Stimulated activated CD4-positive, alpha-beta T cell treated with anti-CD3 and anti-CD28 coated beads, Interleukin-2, amount 100 ng/mL, for 4 hours (primary cell): ENCODE data around the gene ZBED4.

Source experiments
- DNase-seq: peaks from one replicate; pipeline ENCODE4 v3.0.0-alpha.2; 2020; ENCODE audit warnings: low read depth

Gene ZBED4

DNA sequence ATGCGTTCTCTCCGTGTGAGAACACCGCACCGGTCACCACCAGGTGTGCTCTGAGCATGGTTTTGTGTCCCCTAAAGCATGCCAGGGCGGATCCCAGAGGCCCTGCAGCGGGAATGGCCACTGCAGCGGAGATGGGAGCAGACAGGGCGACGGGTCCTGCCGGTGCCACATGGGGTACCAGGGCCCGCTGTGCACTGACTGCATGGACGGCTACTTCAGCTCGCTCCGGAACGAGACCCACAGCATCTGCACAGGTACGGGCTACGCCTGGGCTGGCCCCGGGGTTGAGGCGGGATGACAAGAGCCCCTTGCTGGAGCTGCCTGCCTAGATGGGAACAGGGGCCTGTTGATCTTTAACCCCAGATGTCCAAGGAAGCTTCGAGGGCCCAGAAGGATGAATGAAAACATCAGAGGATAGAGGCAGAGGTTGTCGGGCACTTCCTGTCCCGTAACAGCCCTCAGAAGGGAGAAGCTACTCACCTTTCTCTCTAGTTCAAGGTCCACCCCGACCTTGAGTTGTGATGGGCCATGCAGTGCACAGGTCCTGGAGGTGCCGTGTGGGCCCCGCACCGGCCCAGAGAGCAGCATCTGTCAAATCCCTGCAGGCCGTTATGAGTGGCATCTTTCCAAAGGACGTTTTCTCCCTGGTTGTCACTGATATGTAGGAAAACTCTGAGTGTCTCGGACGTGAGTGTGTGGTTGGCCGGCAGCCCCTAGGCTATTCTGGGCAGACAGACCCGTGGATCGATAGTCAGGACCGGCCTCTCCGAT, 68.0 kb downstream of the ZBED4 start:
- no peak for DNase-seq

GRCh38 chr22:49922484-49922883, 68.8 kb downstream of the ZBED4 start:
- no peak for DNase-seq

DNA sequence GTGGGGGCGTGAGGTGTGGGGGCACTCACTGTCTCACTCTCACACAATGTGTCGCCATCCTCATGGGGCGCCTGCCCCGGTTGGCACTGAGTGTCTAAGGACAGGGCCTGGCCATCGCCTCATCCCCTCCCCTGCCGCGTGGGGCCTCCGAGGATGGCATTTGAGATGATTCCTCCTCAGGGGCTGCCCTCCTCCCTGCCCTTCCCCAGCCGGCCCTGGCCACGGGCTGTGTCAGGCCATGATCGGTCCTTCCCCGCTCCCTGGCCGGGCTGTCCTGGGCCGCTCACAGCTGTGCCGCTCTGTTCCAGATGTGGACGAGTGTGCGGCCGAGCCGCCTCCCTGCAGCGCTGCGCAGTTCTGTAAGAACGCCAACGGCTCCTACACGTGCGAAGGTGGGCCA, 69.3 kb downstream of the ZBED4 start:
- DNase-seq, result no peak

- no peak for DNase-seq
These were observed 69.8 kb downstream of the ZBED4 start for GRCh38 chr22:49923445-49923844.

GRCh38 chr22:49924113-49924833, 70.6 kb downstream of the ZBED4 start:
- no peak for DNase-seq

GRCh38 chr22:49925525-49926128, 72.0 kb downstream of the ZBED4 start:
- DNase-seq, result peak; percentile 77

- no peak for DNase-seq
These were observed 73.3 kb downstream of the ZBED4 start for GRCh38 chr22:49926916-49927315.

DNA sequence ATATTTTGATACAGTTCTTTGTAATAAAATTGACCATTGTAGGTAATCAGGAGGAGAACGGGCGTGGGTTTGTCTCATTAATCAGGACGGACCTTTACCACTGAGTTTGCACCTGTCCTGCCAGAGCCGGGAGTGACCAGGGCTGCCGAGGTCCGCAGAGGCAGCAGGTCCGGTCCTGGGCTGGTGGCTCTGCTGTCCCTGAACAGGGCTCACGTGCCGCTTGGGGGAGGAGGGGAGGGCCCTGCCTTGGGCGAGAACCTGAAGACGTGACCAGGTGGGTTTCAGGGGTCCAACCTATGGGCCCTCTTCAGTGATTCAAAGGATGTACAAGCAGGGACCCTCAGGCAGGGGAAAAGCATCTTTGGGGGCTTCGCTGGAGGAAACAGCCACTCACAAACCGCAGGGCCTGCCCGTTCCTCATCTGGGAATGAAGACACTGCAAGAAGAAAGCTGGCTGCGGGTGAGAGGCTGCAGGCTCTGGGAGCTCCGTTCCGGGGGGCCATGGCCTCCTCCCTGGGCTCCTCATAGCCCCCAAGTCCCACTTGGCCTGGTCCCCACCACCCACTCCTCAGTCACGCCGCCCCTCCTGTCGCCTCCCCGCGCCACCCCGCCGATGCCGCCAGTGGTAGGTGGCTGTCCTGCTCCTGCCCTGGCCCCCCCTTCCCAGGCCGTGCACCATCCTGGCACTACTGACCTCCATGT, 74.0 kb downstream of the ZBED4 start:
- no peak for DNase-seq

- DNase-seq, result no peak
These were observed 74.5 kb downstream of the ZBED4 start for GRCh38 chr22:49928185-49928495.

DNA sequence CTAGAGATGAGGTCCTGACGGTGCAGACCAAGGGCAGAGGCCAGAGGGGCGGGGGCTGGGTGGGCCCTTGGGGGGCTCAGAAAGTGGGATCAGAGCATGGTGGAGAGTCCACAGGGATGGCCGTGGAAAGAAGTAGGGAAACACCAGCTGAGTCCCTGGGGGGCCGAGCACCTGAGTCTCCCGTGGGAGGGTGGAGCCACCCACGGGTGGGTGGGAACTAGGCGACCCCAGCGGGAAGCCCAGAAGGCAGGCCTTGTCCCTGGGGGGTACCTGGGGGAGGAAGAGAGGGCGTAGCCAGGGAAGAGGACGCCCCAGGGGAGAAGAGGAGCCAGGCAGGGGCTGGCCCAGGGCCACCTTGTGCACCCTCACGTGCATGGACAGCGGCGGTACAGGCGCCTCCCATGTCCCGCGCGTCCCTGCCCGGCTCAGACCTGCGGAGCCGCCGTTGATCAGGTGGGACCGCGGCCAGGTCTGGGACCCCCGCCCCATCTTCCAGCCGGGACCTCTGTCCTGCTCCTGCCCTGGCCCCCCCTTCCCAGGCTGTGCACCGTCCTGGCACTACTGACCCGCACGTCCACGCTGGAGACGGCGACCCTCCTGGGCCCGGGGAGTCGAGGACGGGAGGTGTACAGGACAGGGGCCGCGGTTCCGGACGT, 75.0 kb downstream of the ZBED4 start:
- no peak for DNase-seq

DNA sequence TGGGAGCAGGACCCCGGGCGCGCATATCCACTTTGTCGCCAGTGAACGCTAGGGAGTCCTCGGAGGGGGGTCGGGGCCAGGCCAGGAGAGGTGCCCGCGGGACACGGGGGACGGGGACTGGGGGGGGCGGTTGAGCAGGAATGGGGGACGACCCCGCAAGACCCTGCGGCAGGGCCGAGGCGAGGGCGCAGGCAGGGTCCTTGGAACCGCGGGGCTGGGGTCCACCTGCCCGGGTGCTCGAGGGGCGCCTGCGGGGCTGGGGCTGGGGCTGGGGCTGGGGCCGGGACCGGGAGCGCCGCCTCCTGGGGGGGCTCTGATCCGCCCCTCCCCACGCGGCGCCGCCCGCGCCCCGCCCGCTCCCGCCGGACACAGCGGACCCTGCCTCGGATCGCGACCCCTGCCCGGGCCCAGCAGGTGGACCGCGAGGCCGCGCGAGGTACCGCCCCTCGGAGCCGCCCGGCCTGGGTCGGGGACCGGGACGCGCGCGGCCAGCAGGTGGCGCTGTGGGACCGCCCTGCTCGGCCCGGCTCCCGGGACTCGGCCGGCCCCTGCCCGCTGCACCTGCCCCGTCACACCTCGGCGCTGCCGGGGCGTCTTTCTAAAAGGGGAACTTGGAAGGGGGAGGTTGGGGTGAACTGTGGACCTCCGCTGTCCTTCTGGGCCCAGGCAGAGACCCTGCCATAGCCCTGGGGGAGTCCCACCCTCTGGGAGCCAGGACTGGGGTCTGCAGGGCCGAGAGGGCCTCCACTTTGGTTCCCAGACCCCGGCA, 75.8 kb downstream of the ZBED4 start:
- peak; percentile 72 for DNase-seq

- no peak for DNase-seq
These were observed 76.4 kb downstream of the ZBED4 start for GRCh38 chr22:49929994-49930575.

GRCh38 chr22:49930596-49931412, 77.2 kb downstream of the ZBED4 start:
- DNase-seq, result peak; percentile 47

DNA sequence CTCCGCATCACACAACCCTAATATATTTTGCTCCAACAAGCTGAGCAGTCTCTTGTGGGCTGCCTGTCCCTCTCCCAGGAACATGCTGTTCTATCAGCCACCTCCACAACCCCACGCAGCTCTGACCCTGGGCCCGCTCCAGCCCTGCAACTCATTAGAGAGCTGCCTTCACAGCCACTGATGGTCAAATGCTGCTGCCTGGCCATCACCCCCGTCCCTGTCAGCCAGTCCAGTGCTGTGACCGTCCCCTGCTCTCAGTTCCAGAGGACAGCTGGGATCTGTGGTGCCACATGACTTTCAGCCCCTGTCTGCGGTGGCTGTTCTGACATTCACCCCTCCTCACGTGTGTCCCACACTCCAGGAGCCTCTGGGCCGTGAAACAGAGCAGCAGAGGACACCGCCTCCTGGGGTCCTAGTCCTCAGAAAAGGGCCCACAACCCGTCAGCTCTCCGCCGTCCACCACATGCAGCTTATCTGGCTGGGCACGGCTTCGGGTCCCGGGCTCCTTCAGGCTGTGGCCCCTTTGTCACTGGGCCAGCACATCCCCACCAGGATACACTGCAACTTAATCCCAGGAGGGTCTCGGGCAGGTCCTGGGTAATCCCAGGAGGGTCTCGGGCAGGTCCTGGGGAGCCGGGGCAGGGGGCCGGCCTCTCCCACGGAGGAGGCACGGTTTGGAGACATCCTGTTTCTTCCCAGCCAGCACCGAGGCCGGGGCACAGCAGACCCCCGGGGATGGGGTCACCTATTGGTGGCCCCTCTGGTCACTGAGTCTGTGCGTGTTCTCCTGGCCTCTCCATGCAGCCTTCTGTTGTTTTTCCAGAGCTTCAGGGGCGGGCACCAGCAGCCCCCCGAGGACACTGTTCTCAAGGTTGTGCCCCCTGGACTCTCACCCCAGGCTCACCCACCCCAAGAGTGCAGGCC, 79.9 kb downstream of the ZBED4 start:
- no peak for DNase-seq

DNA sequence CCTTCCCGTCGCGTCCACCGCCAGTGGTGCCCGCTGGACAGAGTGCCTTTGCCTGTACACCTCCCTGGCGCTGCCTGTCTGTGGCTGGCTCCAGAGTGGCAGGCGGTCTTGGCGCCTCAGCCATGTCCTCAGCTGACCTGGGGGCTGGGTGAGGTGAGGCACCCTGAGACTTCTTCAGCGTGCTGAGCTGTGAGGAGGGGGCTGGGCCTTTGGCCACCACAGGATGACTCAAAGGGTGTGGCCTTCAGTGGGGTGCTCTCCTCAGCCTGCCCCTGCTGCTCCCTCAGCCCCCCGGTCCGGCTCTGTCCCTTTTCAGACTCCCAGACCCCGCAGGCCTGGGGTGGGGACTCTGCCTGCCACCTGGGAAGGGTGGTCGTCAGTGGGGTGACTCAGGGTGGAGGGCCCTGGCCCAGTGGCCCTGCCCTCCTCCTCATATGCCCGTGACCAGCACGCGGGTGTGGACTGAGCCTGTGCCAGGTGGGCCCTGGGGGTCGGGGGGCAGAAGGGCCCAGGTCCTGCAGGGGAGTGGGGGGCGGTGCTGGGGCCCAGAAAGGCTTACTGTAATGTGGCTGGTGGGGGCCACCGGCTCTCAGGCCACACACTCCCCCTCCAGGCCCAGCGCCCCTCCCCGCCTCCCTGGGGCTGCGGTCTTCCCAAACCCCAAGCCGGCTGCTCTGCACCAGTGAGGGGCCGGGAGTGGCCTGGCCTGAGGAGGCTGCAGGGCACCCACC, 80.7 kb downstream of the ZBED4 start:
- DNase-seq, result no peak

GRCh38 chr22:49934891-49935557, 81.4 kb downstream of the ZBED4 start:
- DNase-seq, result peak; percentile 93

GRCh38 chr22:49935561-49935960, 81.9 kb downstream of the ZBED4 start:
- DNase-seq, result peak; percentile 52
